ENCODE results near the gene HOXA2. TPM values are rescaled to one million over a fixed set of nuclear protein-coding genes. Genes with fewer than 3 reads are reported as not detected.

The HOXA2 gene
- total RNA-seq, 1 donor from 2014 or later: 0.20 TPM

DNA sequence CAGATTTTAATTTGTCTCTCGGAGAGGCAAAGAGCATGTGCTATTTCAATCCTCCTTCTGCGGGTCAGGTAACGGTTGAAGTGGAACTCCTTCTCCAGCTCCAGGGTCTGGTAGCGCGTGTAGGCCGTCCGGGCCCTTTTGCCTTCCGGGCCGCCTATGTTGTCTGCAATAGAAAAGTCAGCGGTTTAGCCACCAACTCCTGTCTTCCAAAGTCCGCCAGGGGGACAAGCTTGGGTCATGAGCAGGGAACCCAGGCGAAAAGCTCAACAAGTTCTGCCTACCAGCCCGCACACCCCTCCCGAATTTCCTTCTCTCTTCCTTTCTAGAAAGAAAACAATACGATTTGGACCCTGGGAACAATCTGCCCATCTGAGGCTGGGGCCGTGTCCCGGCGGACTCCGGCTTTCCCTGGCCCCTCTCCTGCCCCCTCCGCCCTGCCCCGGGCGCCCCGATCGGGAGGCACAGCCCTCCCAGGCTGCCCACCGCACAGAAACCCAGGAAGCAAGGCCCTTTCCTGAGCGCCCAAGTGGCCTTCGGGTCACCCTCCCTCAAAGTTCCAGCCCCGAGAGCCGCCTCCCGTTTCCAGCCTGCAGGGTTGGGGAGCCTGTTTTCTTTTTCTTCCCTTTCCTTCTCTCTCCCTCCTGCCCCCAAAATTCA, 39.6 kb upstream of the HOXA2 start:
- DNase-seq (ENCODE audit: low read depth in 2 of 2): peak; percentile 81

DNA sequence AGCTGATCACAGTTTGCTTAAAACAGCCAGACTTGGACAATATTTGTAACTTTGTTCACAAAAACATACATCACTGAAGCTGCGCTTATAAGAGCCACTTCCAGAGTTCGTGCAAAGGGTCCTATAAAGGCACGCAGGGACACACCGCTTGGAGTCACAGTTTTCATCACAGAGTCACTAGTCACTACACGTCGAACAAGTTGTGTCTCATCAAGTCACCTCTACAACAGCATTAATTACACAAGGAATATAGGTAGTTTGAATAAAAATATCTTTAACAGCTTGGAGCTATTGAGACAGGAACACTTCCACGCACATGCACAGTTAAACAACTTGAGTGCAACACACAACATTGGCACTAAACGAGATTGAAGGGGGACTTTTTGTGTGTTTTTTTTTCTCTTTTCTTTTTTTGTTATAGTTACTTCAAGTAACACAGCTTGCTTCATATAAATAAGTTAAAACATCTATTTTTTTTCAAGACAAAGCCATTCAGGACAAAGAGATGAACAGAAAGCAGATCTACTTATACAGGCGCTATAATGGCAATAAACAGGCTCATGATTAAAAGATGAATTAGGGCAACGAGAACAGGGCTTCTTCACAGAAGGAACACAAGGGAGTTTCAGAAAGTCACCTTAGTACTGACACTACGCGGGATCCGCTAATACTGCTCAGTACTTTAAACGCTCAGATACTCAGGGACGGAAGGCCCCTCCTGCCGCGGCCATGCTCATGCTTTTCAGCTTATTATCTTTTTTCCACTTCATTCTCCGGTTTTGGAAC, 38.8 kb upstream of the HOXA2 start:
- peak in 1 of 2 donors; percentile 52 for DNase-seq (ENCODE audit: low read depth in 2 of 2)

DNA sequence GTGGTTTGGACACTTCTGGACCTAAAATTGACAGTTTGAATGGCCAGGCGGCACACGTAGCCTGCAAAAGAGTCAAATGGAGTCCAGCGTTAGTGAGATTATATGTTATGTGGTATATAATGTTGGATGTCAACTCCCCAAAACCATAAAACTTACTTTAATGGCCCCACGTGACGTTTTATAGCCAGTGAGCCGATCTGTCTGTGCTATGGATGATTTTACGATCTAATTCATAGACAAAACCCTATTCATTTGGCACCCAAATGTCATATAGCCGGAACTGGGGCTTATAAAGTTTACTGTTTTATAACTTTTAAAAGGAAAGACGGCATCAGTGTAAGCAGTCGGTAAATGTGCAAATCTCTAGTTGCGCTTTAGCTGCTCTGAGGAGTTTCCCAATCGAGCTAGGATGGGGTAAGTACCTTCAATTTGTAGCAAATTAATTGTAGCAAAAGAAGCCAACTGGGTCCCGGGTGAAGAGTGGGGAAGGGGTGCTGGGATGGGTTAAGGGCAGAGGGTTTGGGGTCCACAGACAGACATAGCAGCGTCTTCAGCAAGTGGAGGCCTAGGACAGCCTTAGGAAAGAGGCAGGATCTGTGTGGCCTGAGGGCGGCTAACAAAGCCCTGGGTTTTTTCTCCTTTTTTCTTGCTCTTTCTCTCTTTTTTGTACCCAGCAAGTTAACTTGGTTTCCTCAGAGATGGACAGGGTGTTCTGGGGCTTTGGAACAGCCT, 37.8 kb upstream of the HOXA2 start:
- peak in 1 of 2 donors; percentile 38 for DNase-seq (ENCODE audit: low read depth in 2 of 2)

DNA sequence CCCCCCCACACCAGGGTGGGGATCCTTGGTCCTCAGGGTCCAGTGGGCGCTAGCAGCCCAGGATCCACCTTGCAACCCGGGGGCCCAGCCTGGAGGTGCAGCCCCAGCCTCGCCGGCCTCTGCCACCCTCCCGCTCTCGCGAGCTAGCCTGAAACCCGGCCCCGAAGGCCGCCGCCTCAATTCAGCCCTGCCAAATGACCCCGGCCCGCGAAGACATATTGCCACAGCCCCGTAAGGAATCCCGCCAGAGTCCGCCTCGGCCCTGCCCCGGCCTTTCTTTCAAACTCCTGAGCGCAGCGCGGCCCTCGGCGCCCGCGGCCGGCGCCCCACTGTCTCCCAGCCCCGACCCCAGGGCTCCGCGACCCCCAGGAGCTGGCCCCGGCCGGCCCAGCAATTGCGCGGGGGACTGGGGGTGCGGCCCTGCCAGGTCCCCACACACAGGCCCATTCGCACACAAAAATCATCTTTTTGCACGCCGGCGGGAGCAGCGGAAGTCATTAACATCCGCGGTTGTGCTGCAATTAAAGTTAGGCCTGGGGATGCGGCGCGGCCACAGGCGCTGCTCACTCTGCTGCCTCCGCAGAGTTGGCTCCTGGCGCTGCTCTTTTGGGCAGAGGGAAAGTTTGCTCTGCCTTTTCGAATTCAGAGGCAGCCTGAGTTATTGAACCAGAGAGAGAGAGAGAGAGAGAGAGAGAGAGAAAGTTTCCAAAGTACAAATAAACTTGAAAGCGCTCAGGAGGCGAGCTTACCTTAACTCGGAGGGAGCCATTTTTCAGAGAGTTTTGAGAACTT, 37.0 kb upstream of the HOXA2 start:
- peak in 1 of 2 donors; percentile 69 for DNase-seq (ENCODE audit: low read depth in 2 of 2)

DNA sequence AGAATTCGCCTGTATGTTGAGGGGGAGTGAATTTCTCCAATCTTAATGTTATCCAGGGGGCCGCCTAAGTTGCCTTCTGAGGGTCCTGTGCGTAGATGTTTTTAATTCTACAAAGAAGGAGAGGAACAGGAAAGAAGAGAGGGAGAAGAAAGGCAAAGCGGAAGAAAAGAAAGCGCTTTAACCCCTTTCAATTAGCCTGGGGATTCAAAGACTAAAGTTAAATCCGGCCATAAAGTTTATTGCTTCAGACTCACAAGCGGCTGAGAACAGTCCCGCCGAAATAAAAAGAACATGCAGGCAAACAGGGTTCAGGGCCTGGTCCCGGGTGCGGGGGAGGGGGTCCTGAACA, 36.5 kb upstream of the HOXA2 start:
- no peak for DNase-seq (ENCODE audit: low read depth in 2 of 2)

DNA sequence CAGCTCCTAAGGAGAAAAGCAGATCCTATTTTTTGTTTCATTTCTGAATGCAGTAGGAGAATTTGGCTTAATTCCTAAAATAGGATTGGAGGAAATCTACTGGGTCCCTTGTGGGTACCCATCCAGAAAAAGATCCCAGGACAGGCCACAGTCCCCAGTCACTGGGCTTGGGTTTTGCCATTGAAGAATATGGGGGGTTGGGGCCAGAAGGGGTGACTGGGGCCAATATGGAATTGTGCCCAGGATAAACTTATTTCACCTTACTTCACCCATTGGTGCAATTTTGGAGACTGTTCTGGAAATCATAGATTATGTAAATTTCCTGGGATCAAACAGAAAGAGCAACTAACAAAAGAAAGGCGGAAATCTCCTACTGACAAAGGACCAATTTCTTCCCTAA, 36.0 kb upstream of the HOXA2 start:
- DNase-seq (ENCODE audit: low read depth in 2 of 2): no peak

DNA sequence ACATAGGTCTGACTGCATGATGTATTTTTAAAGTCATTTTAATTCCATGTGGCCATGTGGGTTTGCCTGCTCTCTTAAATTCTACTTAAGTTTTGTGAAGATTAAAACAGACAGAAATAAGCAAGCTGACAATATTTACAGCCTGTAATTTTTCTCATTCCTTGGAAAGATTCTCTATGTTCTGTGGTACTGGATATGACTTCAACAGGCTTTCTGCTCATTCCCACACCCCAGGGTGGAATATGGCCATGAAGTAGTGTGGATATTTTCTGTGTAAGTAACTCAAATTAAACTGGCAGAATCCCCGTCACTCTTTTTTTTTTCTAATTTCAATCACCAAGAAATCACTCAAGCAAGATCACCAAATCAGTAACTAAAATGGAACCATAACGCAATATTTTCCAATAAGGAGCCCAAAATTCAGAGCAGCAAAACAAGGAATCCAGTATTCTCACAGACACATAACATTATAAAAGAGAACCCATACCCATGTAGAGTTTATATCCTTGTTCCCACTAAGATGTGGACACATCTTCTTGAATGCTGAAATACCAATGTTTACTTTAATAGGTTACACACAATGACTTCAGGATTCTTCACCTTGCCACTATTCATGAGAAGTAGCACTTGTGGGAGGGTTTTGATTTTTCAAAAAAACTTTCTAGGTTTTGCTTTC, 35.3 kb upstream of the HOXA2 start:
- DNase-seq (ENCODE audit: low read depth in 2 of 2): no peak

DNA sequence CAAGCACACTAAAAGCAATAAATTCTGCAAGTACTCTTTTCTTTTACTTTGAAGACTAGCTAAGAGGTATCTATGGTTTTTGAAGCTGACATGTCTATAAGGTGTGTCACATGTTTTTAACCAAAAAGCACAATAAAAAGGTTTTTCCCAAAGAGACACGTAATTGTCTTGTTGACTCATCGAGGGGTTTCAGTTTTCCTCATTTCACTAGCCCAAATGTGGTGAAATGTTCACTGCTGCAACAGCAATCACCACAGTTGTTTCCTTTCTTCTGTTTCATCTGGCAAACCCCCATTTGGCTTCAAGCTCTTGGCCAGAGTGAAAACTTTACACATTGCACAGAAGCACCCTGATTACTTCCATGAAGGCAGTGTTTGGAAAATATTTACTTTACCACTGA, 31.9 kb upstream of the HOXA2 start:
- DNase-seq (ENCODE audit: low read depth in 2 of 2): peak; percentile 84 to 93

DNA sequence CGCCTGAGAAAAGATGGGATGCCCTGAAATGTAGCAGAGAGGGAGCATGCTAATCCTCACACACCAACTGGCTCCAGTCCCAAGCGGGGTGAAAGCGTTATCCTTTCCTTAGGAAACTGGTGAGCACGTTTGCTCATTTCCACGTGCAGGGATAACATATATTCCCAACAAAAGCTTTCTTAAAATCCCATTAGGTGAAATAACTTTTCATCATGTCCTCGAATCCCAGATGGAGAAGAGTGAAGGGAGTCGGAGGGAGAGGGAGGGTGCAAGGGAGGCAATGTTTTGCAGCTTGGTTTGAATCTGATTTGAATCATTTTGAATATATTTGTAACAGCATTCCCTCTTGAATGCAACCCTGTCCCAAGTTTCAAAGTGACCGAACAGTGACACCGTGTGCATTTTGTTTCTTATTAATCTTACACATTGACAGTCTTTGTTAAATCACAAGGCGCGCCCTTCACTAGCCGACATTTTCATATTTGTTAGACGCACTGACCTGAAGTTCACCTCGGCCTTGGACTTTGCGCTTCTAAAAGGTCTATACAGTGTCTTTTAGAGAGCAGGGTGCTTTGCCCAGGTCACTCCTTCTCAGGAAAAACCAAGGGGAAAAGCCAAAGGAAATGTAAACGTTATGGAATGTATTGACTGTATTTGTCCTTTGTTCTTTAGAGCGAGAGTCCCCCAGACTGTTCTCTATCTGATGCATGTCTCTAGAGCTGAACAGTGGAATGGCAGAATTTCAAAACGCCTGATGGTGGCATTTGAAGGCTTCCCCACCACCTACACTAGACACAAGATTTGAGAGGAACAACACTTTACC, 31.1 kb upstream of the HOXA2 start:
- DNase-seq (ENCODE audit: low read depth in 2 of 2): peak; percentile 57 to 60

DNA sequence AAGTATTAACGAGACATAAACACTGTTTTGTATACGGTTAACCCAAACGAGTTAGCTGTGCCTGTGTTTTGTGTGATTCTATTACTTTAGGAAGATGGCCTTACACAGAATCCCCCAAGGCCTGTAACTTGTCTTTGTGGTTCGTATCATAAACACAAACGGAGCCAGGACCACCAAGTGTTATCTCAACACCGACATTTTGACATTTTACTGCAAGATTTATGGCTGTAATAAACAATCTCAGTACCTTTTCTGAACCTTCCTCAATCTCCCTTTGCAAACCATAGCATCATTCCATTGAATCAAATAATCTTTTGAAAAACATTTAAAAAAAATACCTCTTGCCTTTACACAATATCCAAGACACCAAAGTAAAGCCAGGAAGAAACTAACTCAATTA, 30.5 kb upstream of the HOXA2 start:
- DNase-seq (ENCODE audit: low read depth in 2 of 2): no peak

DNA sequence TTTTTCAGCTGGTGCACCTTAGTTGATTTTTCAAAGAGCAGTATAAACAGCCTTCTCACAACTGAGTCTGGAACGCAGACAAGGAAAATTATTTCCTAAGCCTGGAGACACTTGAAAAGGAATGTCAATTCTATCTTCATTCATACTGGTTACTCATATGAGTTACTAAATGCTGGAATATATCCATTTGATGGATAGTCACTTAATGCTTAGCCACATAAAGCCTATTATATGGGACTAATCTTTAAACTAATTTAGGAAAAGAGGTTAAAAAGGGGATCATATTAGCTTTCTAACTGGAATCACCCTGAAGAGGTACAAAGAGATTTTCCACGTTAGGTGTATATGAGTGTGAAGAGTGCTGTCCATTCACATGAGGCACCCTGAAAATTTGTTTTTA, 29.7 kb upstream of the HOXA2 start:
- no peak for DNase-seq (ENCODE audit: low read depth in 2 of 2)

DNA sequence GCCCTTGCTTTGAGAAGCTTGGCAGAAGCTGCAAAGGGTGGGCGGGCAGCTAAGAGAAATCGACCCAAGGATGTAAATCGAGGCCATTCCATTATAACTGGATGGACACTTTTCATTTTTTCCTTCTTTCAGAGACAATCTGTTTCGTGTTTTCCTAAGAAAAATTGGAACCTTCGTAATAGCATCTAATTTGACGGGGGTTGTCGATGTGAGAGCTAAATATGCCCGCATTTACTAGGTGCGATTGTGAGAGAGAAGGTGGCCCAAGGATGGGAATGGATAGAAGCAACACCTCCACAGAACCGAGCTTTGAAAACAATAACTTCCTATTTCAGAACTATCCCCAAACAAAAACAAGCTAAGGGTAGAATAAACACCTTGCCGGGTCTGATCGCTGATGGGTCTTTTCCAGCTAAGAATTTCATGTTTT, 28.9 kb upstream of the HOXA2 start:
- no peak for DNase-seq (ENCODE audit: low read depth in 2 of 2)

DNA sequence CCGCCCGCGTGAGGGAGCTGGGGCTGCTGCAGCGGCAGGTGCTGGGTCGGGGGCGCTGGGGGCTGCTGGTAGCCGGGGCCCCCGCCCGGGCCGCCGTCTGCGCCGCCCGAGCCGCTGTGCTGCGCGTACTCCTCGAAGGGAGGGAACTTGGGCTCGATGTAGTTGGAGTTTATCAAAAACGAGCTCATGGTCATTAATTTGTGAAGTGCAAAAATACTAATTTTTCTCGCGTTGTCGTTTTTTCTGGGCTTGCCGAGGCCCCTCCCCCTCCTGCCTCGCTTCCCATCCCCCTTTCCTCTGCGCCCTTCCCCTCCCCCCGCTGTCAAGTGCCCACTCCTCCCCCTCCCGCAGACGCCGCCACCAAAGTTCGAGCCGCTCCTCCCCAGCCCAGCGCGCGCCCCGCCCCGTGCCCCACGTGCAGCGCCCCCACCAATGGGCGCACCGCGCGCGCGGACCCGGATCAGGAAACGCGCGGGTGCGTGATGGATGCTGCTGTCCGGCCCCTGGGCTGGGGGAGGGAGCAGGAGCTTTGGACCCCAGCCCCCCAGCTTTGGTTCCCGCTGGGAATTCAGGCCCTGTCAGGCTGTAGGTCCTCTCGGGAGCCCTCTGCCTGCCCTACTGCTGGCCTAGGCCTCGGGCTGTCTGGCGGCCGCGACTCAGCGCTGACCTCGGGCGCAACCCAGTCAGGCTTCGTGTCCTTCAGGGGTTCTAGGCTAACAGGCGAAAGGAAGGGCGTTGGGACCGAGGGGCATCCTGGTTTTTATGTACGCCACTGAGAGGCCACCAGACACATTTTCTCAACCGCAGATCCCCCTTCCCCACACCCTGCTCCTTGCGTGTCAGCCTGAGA, 28.3 kb upstream of the HOXA2 start, which contains the start of gene HOXA4:
HOXA4 (minus strand) TSS at position 218 of the 850 bp plus-strand sequence; CDS start at position 194, 24 bp downstream.
- peak; percentile 95 to 96 for DNase-seq (ENCODE audit: low read depth in 2 of 2)

DNA sequence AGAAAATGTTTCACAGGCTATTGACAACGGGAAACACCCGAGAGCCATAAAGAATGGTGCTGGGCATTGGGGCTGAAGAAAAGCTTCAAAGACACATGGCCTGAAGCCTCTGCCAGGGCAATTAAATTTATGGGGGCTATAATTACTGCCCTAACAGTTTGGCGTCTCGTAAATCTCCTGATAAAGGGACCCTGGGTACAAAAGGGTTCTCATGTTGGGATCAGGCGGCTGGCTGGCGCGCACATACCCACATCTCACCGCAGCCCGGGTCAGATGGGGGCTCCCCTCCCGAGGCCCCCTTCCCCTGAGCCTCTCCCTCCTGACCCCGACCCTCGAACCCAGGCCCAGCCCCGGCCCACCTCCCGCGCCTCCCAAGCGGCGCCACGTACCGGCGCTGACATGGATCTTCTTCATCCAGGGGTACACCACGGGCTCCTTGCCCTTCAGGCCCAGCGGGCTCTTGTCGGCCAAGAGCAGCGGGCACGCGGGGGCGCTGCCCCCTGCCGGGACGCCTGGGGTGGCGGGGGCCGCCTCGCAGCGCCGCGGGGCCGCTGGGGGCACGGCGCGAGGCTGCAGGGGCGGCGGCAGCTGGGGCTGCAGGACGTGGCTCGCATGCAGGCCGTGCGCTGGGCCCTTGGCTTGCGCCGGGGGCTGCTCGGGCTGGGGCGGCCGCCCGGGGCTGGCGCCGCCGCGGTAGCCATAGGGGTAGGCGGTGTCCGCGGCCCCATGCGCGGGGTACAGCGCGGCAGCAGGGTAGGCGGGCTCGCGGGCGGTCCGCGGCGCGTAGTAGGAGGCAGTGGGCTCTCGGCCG, 27.5 kb upstream of the HOXA2 start:
- peak; percentile 63 to 68 for DNase-seq (ENCODE audit: low read depth in 2 of 2)

DNA sequence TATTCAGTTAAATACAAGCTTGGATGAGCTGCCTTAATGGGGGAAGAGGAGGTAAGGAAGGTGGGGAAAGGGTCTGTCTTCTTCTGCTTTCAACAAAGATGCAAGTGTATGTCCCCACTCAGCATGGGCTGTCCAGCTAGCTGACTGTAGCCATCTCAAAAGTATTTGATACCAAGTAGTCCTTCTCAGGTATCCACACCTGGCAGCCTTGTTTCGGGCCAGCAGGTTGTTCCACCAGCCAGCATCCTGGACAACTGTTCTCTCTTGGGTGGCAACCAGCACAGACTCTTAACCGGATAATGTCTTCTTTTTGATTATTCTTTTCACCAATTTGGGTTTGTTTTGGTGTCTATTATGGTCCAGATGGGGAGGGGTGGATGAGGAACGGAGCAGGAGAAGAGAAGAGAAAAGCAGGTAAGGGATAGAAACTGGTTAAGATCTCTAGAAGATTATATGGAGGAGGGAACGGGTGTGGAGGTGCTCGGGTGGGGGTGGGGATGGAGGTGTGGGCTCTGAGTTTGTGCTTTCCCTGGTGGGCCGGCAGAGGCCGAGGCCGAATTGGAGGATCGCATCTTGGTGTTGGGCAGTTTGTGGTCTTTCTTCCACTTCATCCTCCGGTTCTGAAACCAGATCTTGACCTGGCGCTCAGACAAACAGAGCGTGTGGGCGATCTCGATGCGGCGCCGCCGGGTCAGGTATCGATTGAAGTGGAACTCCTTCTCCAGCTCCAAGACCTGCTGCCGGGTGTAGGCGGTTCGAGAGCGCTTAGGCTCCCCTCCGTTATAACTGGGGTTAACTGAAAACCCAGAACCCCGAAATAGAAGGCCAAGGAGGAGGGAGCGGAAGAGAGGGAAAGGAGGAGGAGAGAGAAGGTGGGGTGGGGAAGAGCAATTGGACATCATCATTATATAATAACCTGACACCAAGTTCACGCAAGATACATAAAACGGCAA, 26.6 kb upstream of the HOXA2 start:
- peak in 1 of 2 donors; percentile 45 for DNase-seq (ENCODE audit: low read depth in 2 of 2)

DNA sequence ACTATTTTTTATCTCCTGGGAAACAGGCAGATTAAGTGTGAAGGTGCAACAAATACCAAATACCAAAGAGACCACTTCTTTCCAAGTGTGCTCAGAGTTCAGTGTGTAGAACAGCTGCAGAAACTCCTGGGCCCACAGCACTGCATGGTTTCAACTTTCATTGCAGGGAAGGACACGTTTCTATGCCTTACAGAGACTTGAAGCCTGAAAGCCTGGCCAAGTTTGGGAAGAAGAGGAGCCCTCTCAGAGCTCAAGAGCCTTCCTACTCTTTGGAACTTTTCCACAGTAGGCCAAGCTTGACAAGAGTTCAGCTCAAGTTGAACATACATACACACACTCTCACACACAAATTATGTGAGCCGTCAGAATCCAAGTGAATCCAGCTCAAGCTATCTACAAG, 25.6 kb upstream of the HOXA2 start:
- DNase-seq (ENCODE audit: low read depth in 2 of 2): peak in 1 of 2 donors; percentile 31
